HCT116 (cell line): ENCODE measurements around the gene BCAR3.

ENCODE experiments used
- CTCF ChIP-seq, 3 experiments: fragments of 200-600 bp in 1 of 3; sonication (generic) in 1 of 3; IDR thresholded peaks in 2 of 3; conservative IDR thresholded peaks in 1 of 3; 2 replicates each; pipeline ENCODE4 v1.5.1; 2012 to 2017; ENCODE audit warnings: low read depth in 2 of 3, low read length in 2 of 3, antibody characterized with exemption in 1 of 3, borderline replicate concordance in 1 of 3, control low read depth in 1 of 3, mild to moderate bottlenecking in 1 of 3, mixed read lengths in 1 of 3, mixed run types in 1 of 3, moderate library complexity in 1 of 3; ENCODE audit not compliant: insufficient read depth in 1 of 3
- EZH2 ChIP-seq: fragments of 200-600 bp; sonication (generic); IDR thresholded peaks from 2 replicates; pipeline ENCODE4 v1.6.1; 2017; ENCODE audit warnings: antibody characterized with exemption, mixed run types
- JUND ChIP-seq: IDR thresholded peaks from 2 replicates; pipeline ENCODE4 v1.6.1; 2012
- POLR2A ChIP-seq: IDR thresholded peaks from 2 replicates; pipeline ENCODE4 v1.7.0; 2011; ENCODE audit warnings: borderline replicate concordance; ENCODE audit not compliant: insufficient read depth, insufficient read length; ENCODE audit errors: extremely low read depth
- ZNF274 ChIP-seq: fragments of 200-500 bp; sonication (Bioruptor generic); IDR thresholded peaks from 2 replicates; pipeline ENCODE4 v1.6.1; 2014; ENCODE audit warnings: mild to moderate bottlenecking, low read depth, low read length, inconsistent platforms

DNA sequence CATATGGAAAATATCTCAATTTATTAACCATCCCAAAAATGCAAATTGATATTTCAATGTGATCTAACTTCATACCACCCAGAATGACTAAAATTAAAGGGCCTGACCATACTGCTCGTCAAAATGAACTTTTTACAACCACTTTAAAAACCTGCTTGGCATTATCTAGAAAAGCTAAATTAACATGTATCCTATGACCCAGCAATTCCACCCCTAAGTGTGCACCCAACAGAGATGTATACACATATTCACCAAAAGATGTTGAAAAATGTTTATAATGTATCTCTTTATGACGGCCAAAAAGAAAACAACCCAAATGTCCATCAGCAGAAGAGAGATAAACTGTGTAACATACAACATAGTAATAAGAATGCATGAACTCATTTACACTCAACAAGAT is 1.6 kb upstream of the BCAR3 start:
- TF ChIP-seq POLR2A (no peak), CTCF (IDR thresholded peaks at IDR 0.05 in 2 of 3, conservative IDR thresholded peaks at IDR 0.05 in 1 of 3; ENCODE audit: borderline replicate concordance in 1 of 3, insufficient read depth in 1 of 3, low read depth in 2 of 3, low read length in 2 of 3) (no peak), JUND (no peak), ZNF274 (no peak), EZH2 (no peak)
